Osteocyte (in vitro differentiated cells): ENCODE results near the gene FRAS1. TPM values are rescaled to one million over a fixed set of nuclear protein-coding genes. Genes with fewer than 3 reads are reported as not detected.
"Not testable (repeated sequence)": the region's sequence is repeated elsewhere in the genome, so short reads cannot be mapped to it uniquely, and the experiment has no call there.

ENCODE experiments used
- DNase-seq: peaks from one replicate; pipeline ENCODE4 v3.0.0; 2021; ENCODE audit warnings: mixed read lengths; ENCODE audit not compliant: unreplicated experiment; ENCODE audit errors: extremely low spot score
- H3K27ac Mint-ChIP-seq: one replicate; pipeline ENCODE4 v1.8.0; 2021; ENCODE audit warnings: mild to moderate bottlenecking, mixed read lengths; ENCODE audit not compliant: unreplicated experiment
- H3K27me3 Mint-ChIP-seq: one replicate; pipeline ENCODE4 v1.8.0; 2021; ENCODE audit warnings: mixed read lengths; ENCODE audit not compliant: unreplicated experiment
- H3K36me3 Mint-ChIP-seq: one replicate; pipeline ENCODE4 v1.8.0; 2021; ENCODE audit warnings: mixed read lengths; ENCODE audit not compliant: unreplicated experiment
- H3K4me1 Mint-ChIP-seq: one replicate; pipeline ENCODE4 v1.8.0; 2021; ENCODE audit warnings: mixed read lengths; ENCODE audit not compliant: unreplicated experiment
- H3K4me3 Mint-ChIP-seq: one replicate; pipeline ENCODE4 v1.8.0; 2021; ENCODE audit warnings: mild to moderate bottlenecking, moderate library complexity, mixed read lengths; ENCODE audit not compliant: unreplicated experiment
- H3K9me3 Mint-ChIP-seq: one replicate; pipeline ENCODE4 v1.8.0; 2021; ENCODE audit warnings: mixed read lengths; ENCODE audit not compliant: unreplicated experiment
- CTCF ChIP-seq: fragments of 200-600 bp; sonication (generic); IDR thresholded peaks from 2 replicates; pipeline ENCODE4 v1.5.0; 2021; ENCODE audit warnings: antibody characterized with exemption, mild to moderate bottlenecking, moderate library complexity
- total RNA-seq: library from RNA; stranded (reverse); gene quantifications from 2 replicates; pipeline ENCODE4 v1.2.1, GENCODE V29; 2021

Gene FRAS1
- total RNA-seq, 1 donor from 2014 or later = 0.89 TPM

GRCh38 chr4:78297116-78297800, 240.1 kb downstream of the FRAS1 start:
- H3K4me1 Mint-ChIP-seq = peaks cover 18% of the 10 kb centered on the region
- no peaks in the 10 kb centered on the region for H3K27me3 Mint-ChIP-seq
- no peak for DNase-seq
- no peak overlapping the region for H3K4me3 Mint-ChIP-seq
- no peaks in the 10 kb centered on the region for H3K9me3 Mint-ChIP-seq
- H3K36me3 Mint-ChIP-seq = no peaks in the 10 kb centered on the region
- no peak overlapping the region for H3K27ac Mint-ChIP-seq
- no peak for TF ChIP-seq CTCF

GRCh38 chr4:78298618-78299017, 241.5 kb downstream of the FRAS1 start:
- no peak for DNase-seq

GRCh38 chr4:78299565-78299972, 242.4 kb downstream of the FRAS1 start:
- no peak for TF ChIP-seq CTCF
- no peak for DNase-seq
- no peak overlapping the region for H3K27ac Mint-ChIP-seq
- H3K4me3 Mint-ChIP-seq = no peak overlapping the region
- H3K9me3 Mint-ChIP-seq = no peaks in the 10 kb centered on the region
- H3K4me1 Mint-ChIP-seq = peaks cover 6% of the 10 kb centered on the region
- no peaks in the 10 kb centered on the region for H3K36me3 Mint-ChIP-seq
- no peaks in the 10 kb centered on the region for H3K27me3 Mint-ChIP-seq

More at GRCh38 chr4:78298618-78299017, 241.5 kb downstream of the FRAS1 start:
- no peaks in the 10 kb centered on the region for H3K27me3 Mint-ChIP-seq
- H3K36me3 Mint-ChIP-seq = no peaks in the 10 kb centered on the region
- peaks cover 13% of the 10 kb centered on the region for H3K4me1 Mint-ChIP-seq
- no peaks in the 10 kb centered on the region for H3K9me3 Mint-ChIP-seq
- H3K27ac Mint-ChIP-seq = no peak overlapping the region
- no peak overlapping the region for H3K4me3 Mint-ChIP-seq
- TF ChIP-seq CTCF = no peak

GRCh38 chr4:78307263-78307662, 250.1 kb downstream of the FRAS1 start:
- H3K4me3 Mint-ChIP-seq, H3K27ac Mint-ChIP-seq, H3K36me3 Mint-ChIP-seq, DNase-seq, H3K27me3 Mint-ChIP-seq, H3K4me1 Mint-ChIP-seq, H3K9me3 Mint-ChIP-seq: not testable (repeated sequence)

GRCh38 chr4:78308517-78308916, 251.4 kb downstream of the FRAS1 start:
- Mint-ChIP-seq H3K4me3 (no peak overlapping the region), H3K9me3 (no peaks in the 10 kb centered on the region), H3K36me3 (no peaks in the 10 kb centered on the region), H3K27me3 (peaks cover 6% of the 10 kb centered on the region), H3K27ac (no peak overlapping the region), H3K4me1 (no peaks in the 10 kb centered on the region)
- DNase-seq = no peak
- no peak for TF ChIP-seq CTCF
